ENCODE results near the gene LYG2.
"Not testable (repeated sequence)": the region's sequence is repeated elsewhere in the genome, so short reads cannot be mapped to it uniquely, and the experiment has no call there.

Gene LYG2

DNA sequence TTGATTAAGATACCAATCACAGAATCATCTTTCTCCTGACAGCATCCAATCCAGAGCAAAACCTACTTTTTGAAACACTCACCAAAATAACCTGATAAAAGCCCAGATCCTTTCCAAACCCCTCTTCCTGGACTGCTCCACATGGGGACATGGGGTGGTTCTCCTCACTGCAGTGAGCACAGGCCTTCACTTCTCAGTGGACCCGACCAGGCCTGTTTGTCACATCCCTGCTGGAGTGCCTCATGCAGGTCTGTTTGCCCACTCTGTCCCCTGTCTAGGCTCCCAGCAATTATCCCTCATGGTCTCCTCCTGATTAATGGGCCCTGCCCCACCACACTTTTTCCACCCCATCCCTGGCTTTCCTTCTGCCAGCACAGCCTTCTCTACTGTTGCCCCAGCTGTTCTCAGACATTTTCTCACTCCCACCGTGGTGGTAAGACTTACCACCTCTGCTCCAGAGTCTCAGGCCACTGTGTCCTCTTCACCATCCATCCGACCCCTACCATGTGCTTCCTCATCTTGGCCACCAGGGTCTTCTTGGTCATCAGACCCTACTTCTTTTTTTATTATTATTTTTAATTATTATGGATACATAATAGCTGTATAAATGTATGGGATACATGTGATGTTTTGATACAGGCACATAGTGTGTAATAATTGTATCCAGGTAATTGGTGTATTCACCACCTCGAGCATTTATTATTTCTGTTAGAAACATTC is 53.3 kb downstream of the LYG2 start:
- no peak for DNase-seq (ENCODE audit: low read depth in 2 of 2, low spot score in 1 of 2)

GRCh38 chr2:99200076-99200800 is 55.2 kb downstream of the LYG2 start:
- DNase-seq (ENCODE audit: low read depth in 2 of 2, low spot score in 1 of 2): no peak

- DNase-seq (ENCODE audit: low read depth in 2 of 2, low spot score in 1 of 2): no peak
These were observed 57.2 kb downstream of the LYG2 start for GRCh38 chr2:99198103-99198841.

DNA sequence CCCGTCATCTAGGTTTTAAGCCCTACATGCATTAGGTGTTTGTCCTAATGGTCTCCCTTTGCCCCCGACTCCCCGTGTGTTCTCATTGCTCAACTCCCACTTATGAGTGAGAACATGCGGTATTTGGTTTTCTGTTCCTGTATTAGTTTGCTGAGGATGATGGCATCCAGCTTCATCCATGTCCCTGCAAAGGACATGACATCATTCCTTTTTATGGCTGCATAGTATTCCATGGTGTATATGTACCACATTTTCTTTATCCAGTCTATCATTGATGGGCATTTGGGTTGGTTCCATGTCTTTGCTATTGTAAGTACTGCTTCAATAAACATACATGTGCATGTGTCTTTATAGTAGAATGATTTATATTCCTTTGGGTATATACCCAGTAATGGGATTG is 63.1 kb downstream of the LYG2 start:
- not testable (repeated sequence) for DNase-seq (ENCODE audit: low read depth in 2 of 2, low spot score in 1 of 2)

Measured in stimulated activated CD8-positive, alpha-beta memory T cell treated with anti-CD3 and anti-CD28 coated beads, Interleukin-4, amount 100 ng/mL, for 4 hours (primary cell).